ENCODE measurements around the gene PEX11B. TPM values are rescaled to one million over a fixed set of nuclear protein-coding genes. Genes with fewer than 3 reads are reported as not detected.

Gene PEX11B
- total and polyA plus RNA-seq, 2 of the 4 experiments (the other 2 are of a cell fraction): 15.4 to 24.3 TPM

DNA sequence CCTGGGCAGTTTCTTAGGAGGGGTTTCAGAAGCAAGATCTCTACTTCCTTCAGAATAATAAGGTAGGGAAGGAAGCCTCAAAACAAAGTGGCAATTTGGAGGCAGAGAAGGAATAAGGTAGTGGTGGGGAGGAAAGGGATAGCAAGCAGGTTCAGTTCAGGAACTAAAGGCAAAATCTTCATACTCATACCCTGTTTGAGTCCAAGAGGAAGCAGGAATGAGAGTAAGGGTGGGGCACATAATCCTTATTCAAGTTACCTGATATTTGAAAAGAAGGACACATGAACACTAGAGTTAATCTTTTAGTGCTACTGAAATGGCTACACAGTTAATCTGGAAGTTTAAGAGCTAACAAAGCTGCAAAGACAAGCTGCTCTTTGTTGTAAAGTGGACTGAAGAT, 17.2 kb upstream of the PEX11B start:
- no peak overlapping the region for H3K14ac ChIP-seq (replicated peaks; ENCODE audit: low read depth, low read length)
- peaks cover 18% of the 10 kb centered on the region for H3K36me3 ChIP-seq (ENCODE audit: control insufficient read depth, insufficient read depth, low read length)
- H4K5ac ChIP-seq (ENCODE audit: low read depth, low read length): no peak overlapping the region
- H4K91ac ChIP-seq (ENCODE audit: insufficient read depth, low read depth, low read length): no peak overlapping the region
- H2BK5ac ChIP-seq (ENCODE audit: low read depth, low read length, poor library complexity, severe bottlenecking): no peak overlapping the region
- no peaks in the 10 kb centered on the region for H4K20me1 ChIP-seq (ENCODE audit: insufficient read depth, low read length)
- no peak overlapping the region for H3K18ac ChIP-seq (ENCODE audit: low read depth, low read length)
- intact Hi-C loops (cut with micrococcal nuclease): no loop called here
- in situ Hi-C loops (cut with MboI; ENCODE audit: low sequenced_read_pairs): no loop called here
- no peak for ATAC-seq (ENCODE audit: low read depth)
- no peak overlapping the region for H3K4me3 ChIP-seq (ENCODE audit: insufficient read depth, low read depth, low read length)
- H3K4ac ChIP-seq (ENCODE audit: low read depth, low read length): no peak overlapping the region
- H2BK15ac ChIP-seq (ENCODE audit: low read depth, low read length): no peak overlapping the region
- no peak overlapping the region for H2BK120ac ChIP-seq (ENCODE audit: low read depth, low read length)
- no peak overlapping the region for H4K8ac ChIP-seq (ENCODE audit: low read depth in 2 of 2, low read length in 2 of 2)
- no peak overlapping the region for H2AK5ac ChIP-seq (ENCODE audit: low read depth, low read length)
- no peak overlapping the region for H3K23ac ChIP-seq (ENCODE audit: low read depth, low read length)
- no TSS peak for BruUV-seq (replicated peaks)
- H2AFZ ChIP-seq (replicated peaks; ENCODE audit: low read length, poor library complexity): no peak overlapping the region
- H3K79me1 ChIP-seq (ENCODE audit: low read depth in 1 of 2, low read length in 2 of 2): peaks cover 0 to 8% of the 10 kb centered on the region in 2 experiments; a peak in 3 of 4 replicates
- H3K4me1 ChIP-seq (ENCODE audit: control insufficient read depth, insufficient read depth, low read length): 0 out of 2 replicates have a peak, but pooled peaks cover 2% of the 10 kb centered on the region
- CTCF ChIA-PET: interaction anchor here (1.2 to 1.4 kb wide), 2 partner anchors 28 to 72 kb away, joined by 3 read pairs; partner anchors contain the start of gene ANKRD34A
- TF ChIP-seq MXI1 (IDR thresholded peaks at IDR 0.05; ENCODE audit: borderline replicate concordance, low read depth, low read length) (no peak), FOS (IDR thresholded peaks at IDR 0.05; ENCODE audit: low read depth, low read length) (no peak), MAFK (IDR thresholded peaks at IDR 0.05; ENCODE audit: low read depth, low read length) (no peak), POLR2A (IDR thresholded peaks at IDR 0.05; ENCODE audit: low read depth, low read length) (no peak), SMC3 (IDR thresholded peaks at IDR 0.05; ENCODE audit: low read depth, low read length) (no peak), RCOR1 (IDR thresholded peaks at IDR 0.05; ENCODE audit: insufficient replicate concordance, low read length) (no peak), CEBPB (IDR thresholded peaks at IDR 0.05; ENCODE audit: low read depth, low read length) (no peak), RFX5 (IDR thresholded peaks at IDR 0.05; ENCODE audit: low read depth, low read length) (no peak), BHLHE40 (IDR thresholded peaks at IDR 0.05; ENCODE audit: low read depth, low read length) (no peak), MAZ (IDR thresholded peaks at IDR 0.05; ENCODE audit: borderline replicate concordance, low read depth, low read length) (no peak), CHD1 (IDR thresholded peaks at IDR 0.05; ENCODE audit: low read depth, low read length) (no peak), RAD21 (IDR thresholded peaks at IDR 0.05; ENCODE audit: low read length) (no peak), NFE2L2 (IDR thresholded peaks at IDR 0.05; ENCODE audit: low read depth, low read length) (no peak)
- TF ChIP-seq, protein P1, sequence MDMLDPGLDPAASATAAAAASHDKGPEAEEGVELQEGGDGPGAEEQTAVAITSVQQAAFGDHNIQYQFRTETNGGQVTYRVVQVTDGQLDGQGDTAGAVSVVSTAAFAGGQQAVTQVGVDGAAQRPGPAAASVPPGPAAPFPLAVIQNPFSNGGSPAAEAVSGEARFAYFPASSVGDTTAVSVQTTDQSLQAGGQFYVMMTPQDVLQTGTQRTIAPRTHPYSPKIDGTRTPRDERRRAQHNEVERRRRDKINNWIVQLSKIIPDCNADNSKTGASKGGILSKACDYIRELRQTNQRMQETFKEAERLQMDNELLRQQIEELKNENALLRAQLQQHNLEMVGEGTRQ (IDR thresholded peaks at IDR 0.05; ENCODE audit: low read depth, low read length): no peak
- TF ChIP-seq, protein P2, sequence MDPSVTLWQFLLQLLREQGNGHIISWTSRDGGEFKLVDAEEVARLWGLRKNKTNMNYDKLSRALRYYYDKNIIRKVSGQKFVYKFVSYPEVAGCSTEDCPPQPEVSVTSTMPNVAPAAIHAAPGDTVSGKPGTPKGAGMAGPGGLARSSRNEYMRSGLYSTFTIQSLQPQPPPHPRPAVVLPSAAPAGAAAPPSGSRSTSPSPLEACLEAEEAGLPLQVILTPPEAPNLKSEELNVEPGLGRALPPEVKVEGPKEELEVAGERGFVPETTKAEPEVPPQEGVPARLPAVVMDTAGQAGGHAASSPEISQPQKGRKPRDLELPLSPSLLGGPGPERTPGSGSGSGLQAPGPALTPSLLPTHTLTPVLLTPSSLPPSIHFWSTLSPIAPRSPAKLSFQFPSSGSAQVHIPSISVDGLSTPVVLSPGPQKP (IDR thresholded peaks at IDR 0.05; ENCODE audit: borderline replicate concordance, low read depth, low read length): no peak
- TF ChIP-seq, protein P3, sequence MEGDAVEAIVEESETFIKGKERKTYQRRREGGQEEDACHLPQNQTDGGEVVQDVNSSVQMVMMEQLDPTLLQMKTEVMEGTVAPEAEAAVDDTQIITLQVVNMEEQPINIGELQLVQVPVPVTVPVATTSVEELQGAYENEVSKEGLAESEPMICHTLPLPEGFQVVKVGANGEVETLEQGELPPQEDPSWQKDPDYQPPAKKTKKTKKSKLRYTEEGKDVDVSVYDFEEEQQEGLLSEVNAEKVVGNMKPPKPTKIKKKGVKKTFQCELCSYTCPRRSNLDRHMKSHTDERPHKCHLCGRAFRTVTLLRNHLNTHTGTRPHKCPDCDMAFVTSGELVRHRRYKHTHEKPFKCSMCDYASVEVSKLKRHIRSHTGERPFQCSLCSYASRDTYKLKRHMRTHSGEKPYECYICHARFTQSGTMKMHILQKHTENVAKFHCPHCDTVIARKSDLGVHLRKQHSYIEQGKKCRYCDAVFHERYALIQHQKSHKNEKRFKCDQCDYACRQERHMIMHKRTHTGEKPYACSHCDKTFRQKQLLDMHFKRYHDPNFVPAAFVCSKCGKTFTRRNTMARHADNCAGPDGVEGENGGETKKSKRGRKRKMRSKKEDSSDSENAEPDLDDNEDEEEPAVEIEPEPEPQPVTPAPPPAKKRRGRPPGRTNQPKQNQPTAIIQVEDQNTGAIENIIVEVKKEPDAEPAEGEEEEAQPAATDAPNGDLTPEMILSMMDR (conservative IDR thresholded peaks at IDR 0.05; ENCODE audit: low read depth, low read length): no peak
- H3K9me3 ChIP-seq (ENCODE audit: control insufficient read depth, insufficient read depth, low read length): no peaks in the 10 kb centered on the region
- dilution Hi-C loops (cut with HindIII; ENCODE audit: low sequenced_read_pairs, unreplicated experiment): no loop called here
- no peak overlapping the region for H3K56ac ChIP-seq (ENCODE audit: extremely low read depth, insufficient read depth, low read length)
- no peaks in the 10 kb centered on the region for H3K9me1 ChIP-seq (ENCODE audit: insufficient read depth, low read length)
- H3K4me2 ChIP-seq (ENCODE audit: low read depth, low read length): no peak overlapping the region
- H3K27ac ChIP-seq (ENCODE audit: insufficient read depth, low read length): no peak overlapping the region
- no peak for DNase-seq
- H2BK20ac ChIP-seq (ENCODE audit: low read depth, low read length): no peak overlapping the region
- no peak overlapping the region for H3K9ac ChIP-seq (ENCODE audit: low read depth, low read length)
- POLR2A ChIA-PET (ENCODE audit: unreplicated experiment): no interaction called here
- H3K27me3 ChIP-seq (ENCODE audit: control insufficient read depth, insufficient read depth, low read length): no peaks in the 10 kb centered on the region
- H2AK9ac ChIP-seq (replicated peaks; ENCODE audit: low read depth, low read length, poor library complexity): no peak overlapping the region

Data from IMR-90 (cell line).